Panc1 (cell line): ENCODE results near the gene SPEF1. TPM values are rescaled to one million over a fixed set of nuclear protein-coding genes. Genes with fewer than 3 reads are reported as not detected.

Experiments
- ATAC-seq: fragments of 200-7000 bp; cut with Tn5 transposase; 2 replicates; pipeline ENCODE4 v1.9.1; 2020; ENCODE audit warnings: mild to moderate bottlenecking, moderate library complexity
- BruUV-seq: library from RNA; stranded (reverse); fragments of 400-500 nt; replicated peaks from 2 replicates; lab custom pipeline; 2021; lab: Mats Ljungman, UMichigan
- CTCF ChIA-PET: fragments of 300-600 bp; sonication (Branson Sonifier 250); formaldehyde crosslinking; loops from one replicate; lab custom pipeline; 2022; ENCODE audit warnings: antibody characterized with exemption; lab: Charles Lee
- POLR2A ChIA-PET: fragments of 300-600 bp; sonication (Branson Sonifier 250); formaldehyde crosslinking; loops from one replicate; lab custom pipeline; 2022; ENCODE audit warnings: antibody characterized with exemption; lab: Charles Lee
- DNase-seq: peaks from one replicate; pipeline ENCODE4 v3.0.0-alpha.2; 2010; ENCODE audit warnings: low read depth, low spot score
- H3K27ac ChIP-seq: 2 replicates; pipeline ENCODE4 v1.5.1; 2011; ENCODE audit warnings: mild to moderate bottlenecking, low read length, inconsistent platforms
- H3K27me3 ChIP-seq: fragments of 200-500 bp; sonication (Bioruptor generic); 2 replicates; pipeline ENCODE4 v1.6.0; 2014; ENCODE audit warnings: low read length, inconsistent platforms; ENCODE audit not compliant: control insufficient read depth, insufficient read depth
- H3K36me3 ChIP-seq: fragments of 200-500 bp; sonication (Bioruptor generic); 2 replicates; pipeline ENCODE4 v1.5.1; 2014; ENCODE audit warnings: inconsistent platforms, mild to moderate bottlenecking, low read length, moderate library complexity; ENCODE audit not compliant: control insufficient read depth, insufficient read depth
- H3K4me1 ChIP-seq: 2 replicates; pipeline ENCODE4 v1.5.1; 2011; ENCODE audit warnings: inconsistent platforms, mild to moderate bottlenecking, low read length, moderate library complexity; ENCODE audit not compliant: control insufficient read depth, insufficient read depth
- H3K4me3 ChIP-seq, 2 experiments: 2 replicates each; pipeline ENCODE4 v1.5.1; 2011 to 2012; ENCODE audit warnings: low read depth in 2 of 2, low read length in 2 of 2, mild to moderate bottlenecking in 2 of 2, inconsistent platforms in 1 of 2, moderate library complexity in 1 of 2
- H3K9me3 ChIP-seq: fragments of 200-500 bp; sonication (Bioruptor generic); 2 replicates; pipeline ENCODE4 v1.5.1; 2014; ENCODE audit warnings: low read depth, mild to moderate bottlenecking, inconsistent platforms, low read length, moderate library complexity; ENCODE audit not compliant: control insufficient read depth, insufficient read depth
- CTCF ChIP-seq: fragments of 450-650 bp; IDR thresholded peaks from 2 replicates; pipeline ENCODE4 v1.5.1; 2017; ENCODE audit warnings: mild to moderate bottlenecking
- POLR2AphosphoS5 ChIP-seq: IDR thresholded peaks from 2 replicates; pipeline ENCODE4 v1.6.1; 2012; ENCODE audit warnings: mild to moderate bottlenecking, low read depth, low read length, moderate library complexity
- REST ChIP-seq, 2 experiments: IDR thresholded peaks; 2 replicates each; pipeline ENCODE4 v1.6.1; 2011 to 2012; ENCODE audit warnings: low read depth in 2 of 2, control low read depth in 1 of 2, low read length in 1 of 2, mild to moderate bottlenecking in 1 of 2, moderate library complexity in 1 of 2; ENCODE audit not compliant: insufficient read depth in 1 of 2
- SIN3A ChIP-seq: IDR thresholded peaks from 2 replicates; pipeline ENCODE4 v1.6.1; 2012; ENCODE audit warnings: low read depth, mild to moderate bottlenecking, low read length, moderate library complexity, borderline replicate concordance; ENCODE audit not compliant: insufficient read depth
- TCF7L2 ChIP-seq: IDR thresholded peaks from 2 replicates; pipeline ENCODE4 v1.6.1; 2011; ENCODE audit warnings: mild to moderate bottlenecking, low read depth, low read length, inconsistent platforms
- in situ Hi-C: cut with HindIII; loops from 2 replicates; pipeline ENCODE4 v1.10.0; 2016; ENCODE audit warnings: low sequenced_read_pairs, low pct_unique_long_range_greater_than_20kb
- intact Hi-C: fragments of 100-400 bp; cut with micrococcal nuclease; formaldehyde crosslinking; loops from one replicate; pipeline ENCODE4 v1.10.0; 2022; ENCODE audit not compliant: unreplicated experiment
- total RNA-seq: library from RNA; stranded (reverse); gene quantifications from one replicate; pipeline ENCODE4 v1.2.1, GENCODE V29; 2021; ENCODE audit not compliant: unreplicated experiment

The SPEF1 gene
- total RNA-seq, 1 experiment from 2014 or later, result 0.41 TPM

DNA sequence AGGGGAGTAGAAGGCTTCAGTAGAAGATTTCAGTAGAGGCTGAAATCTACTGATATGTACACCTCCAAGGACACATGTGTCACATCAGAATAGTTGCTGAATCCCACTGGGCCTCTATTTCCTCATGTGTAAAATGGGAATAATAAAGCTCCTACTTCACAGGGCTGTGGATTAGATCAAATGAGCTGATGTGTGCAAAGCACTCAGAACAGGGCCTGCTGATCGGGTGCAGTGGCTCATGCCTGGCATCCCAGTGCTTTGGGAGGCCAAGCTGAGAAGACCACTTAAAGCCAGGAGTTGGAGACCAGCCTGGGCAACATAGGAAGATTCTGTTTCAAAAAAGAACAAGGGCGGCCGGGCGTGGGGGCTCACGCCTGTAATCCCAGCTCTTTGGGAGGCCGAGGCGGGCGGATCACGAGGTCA, 31.0 kb upstream of the SPEF1 start:
- Histone ChIP-seq H3K27ac (peak overlapping the region; percentile 86), H3K4me3 (no peak overlapping the region), H3K4me1 (peaks cover 51% of the 10 kb centered on the region), H3K9me3 (no peaks in the 10 kb centered on the region), H3K27me3 (no peaks in the 10 kb centered on the region), H3K36me3 (no peaks in the 10 kb centered on the region)
- ChIA-PET CTCF (interaction anchor here (0.6 kb wide), 1 partner anchor 1801 kb away, joined by 3 read pairs; no protein-coding TSS in a partner anchor), POLR2A (no interaction called here)
- no TSS peak for BruUV-seq
- in situ Hi-C loops (no loop called here), intact Hi-C loops (no loop called here)
- ATAC-seq, result no peak
- TF ChIP-seq CTCF (no peak), TCF7L2 (no peak), SIN3A (no peak), POLR2AphosphoS5 (no peak), REST (IDR thresholded peaks at IDR 0.05; ENCODE audit: insufficient read depth in 1 of 2, low read depth in 2 of 2, low read length in 1 of 2) (no peak)
- DNase-seq, result no peak

DNA sequence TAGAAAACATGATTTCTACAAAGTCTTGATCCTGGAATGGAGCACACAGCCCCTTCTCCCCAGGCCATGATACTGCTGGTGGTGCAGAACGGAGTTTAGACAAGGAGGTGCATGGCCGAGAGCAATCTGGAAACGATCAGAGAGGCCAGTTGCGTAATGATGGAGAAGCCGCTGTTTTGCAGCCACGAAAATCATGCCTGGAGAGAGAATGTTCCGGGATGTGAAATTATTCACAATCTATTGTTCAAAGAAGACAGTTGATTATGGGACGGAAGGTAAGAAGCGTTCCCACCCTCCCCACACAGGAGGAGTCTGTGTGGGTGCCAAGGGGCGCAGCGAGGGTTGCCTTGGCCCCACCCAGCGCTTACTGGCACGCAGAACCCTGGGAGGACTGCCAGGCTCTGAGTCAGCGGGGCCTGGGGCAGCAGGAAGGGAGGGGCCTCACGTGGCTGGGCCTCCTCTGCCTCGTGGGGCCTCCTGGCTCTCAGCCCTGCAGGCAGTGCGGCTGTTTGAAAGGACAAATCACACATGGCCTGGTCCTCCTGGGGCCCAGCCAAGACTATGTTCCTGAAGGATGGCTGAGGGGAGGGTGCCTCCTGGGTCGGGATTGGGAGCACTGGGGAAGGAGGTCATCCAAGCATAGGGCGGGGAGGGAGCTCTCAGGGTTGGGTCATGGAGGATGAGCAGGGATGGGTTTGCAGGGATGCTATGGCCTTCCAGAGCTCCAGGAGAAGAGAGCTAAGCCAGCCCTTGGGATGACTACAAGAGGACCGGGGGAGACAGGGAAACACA, 30.4 kb upstream of the SPEF1 start:
- ChIA-PET CTCF (interaction anchor here (0.6 kb wide), 1 partner anchor 1801 kb away, joined by 3 read pairs; no protein-coding TSS in a partner anchor), POLR2A (interaction anchor here (0.6 kb wide), 1 partner anchor 312 kb away, joined by 3 read pairs; no protein-coding TSS in a partner anchor)
- intact Hi-C loops, result no loop called here
- H3K4me3 ChIP-seq, result peak overlapping the region; percentile 40 to 60
- no peaks in the 10 kb centered on the region for H3K27me3 ChIP-seq
- H3K9me3 ChIP-seq, result no peaks in the 10 kb centered on the region
- H3K4me1 ChIP-seq, result peaks cover 57% of the 10 kb centered on the region
- peak overlapping the region; percentile 86 for H3K27ac ChIP-seq
- no TSS peak for BruUV-seq
- in situ Hi-C loops, result no loop called here
- no peaks in the 10 kb centered on the region for H3K36me3 ChIP-seq
- DNase-seq, result peak; percentile 92
- TF ChIP-seq POLR2AphosphoS5 (peak; percentile 94), TCF7L2 (peak; percentile 85), CTCF (no peak), REST (IDR thresholded peaks at IDR 0.05; ENCODE audit: insufficient read depth in 1 of 2, low read depth in 2 of 2, low read length in 1 of 2) (peak in 1 of 2 experiments; percentile 48; a peak in 1 of 4 replicates), SIN3A (peak; percentile 67; the same call in 1 of the 2 replicates)
- ATAC-seq, result peak; percentile 76
